ENCODE results near the gene MREG.
A peak's percentile ranks its signal among the peaks of the same experiment; 100 is the strongest.

Gene MREG

DNA sequence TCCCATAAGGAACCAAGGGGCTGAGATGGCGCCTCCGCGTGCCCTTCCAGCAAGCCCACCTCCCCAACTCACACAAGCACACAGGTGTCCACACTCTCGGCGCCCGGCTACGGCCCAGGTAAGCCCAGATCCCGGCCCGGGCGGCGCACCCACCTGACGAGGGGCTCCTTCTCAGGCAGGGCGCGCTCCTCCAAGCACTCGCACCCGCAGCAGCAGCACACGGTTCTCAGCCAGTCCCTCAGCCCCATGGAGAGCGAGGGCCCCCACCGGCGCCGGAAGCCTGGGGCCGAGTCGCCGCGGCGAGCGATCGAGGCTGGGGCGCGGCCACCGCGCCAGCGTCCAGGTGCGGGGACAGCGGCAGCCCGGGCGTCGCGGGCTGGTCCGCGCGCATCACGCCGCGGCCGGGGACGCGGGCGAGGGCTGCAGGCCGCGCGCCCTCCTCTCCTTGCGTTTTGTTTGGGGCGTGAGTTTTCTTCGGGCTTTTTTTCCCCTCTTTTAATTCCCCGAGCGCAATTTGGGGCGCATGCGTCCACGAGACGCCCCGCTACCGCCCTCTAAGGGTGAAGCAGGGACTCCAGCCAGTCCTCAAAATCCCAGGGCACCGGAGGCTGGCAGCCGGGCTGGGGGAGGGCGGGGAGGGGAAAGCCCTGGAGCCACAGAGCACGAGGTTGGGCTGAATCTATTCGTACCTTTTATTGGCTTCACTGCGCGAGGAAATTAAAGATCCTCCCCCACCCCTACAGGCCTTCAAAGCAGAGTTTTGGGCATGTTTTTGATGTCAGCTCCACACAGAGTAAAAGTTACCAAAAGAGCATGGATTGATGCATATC is at the start of gene MREG:
Gene MREG, minus strand, starts transcription at position 472 of the 830 bp plus-strand sequence. Its CDS starts 224 bp downstream, at position 248.
- DNase-seq, result peak; percentile 72 to 92

DNA sequence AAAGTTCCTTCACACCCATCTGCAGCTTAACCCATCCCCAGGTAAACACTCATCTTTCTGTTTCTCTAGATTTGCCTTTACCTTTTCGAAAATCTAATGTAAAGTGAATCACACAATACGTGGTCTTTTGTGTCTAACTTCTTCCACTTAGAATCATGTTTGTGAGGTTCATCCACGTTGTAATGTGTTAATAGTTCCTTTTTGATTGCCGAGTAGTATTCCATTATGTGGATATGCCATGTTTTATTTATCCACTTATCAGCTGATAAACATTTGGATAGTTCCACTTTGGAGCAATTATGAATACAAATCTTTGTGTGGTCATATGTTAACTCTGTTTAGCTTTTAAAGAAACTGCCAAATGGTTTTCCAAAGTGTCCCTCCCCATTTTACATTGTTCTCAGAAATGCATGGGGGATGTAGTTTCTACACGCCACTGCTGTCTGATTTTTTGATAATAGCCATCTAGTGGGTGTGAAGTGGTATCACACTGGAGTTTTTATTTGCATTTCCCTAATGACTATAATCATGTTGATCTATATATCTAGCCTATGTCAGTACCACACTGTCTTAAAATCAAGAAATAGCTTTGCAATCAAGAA is 46.0 kb upstream of the MREG start:
- DNase-seq, result no peak

GRCh38 chr2:216057688-216058193 is 44.4 kb upstream of the MREG start:
- no peak for DNase-seq

DNA sequence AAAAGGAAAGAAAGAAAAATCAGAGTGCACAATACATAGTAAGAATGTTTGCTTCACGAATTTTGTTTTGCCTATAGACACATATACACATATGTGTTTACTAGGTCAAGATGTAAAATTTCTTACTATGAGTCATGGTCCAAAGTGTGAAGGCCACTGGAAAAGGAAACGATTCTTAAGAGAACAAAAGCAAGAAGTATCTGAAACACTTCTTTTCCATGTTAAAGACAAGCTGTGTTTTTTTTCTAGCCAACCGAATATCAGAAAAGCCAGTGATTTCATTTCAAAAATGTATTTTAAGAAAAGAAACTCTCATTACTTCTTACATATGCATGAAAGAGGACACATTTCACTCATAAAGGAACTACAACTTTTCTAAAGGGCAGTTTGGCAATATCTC is 43.4 kb upstream of the MREG start:
- no peak for DNase-seq

DNA sequence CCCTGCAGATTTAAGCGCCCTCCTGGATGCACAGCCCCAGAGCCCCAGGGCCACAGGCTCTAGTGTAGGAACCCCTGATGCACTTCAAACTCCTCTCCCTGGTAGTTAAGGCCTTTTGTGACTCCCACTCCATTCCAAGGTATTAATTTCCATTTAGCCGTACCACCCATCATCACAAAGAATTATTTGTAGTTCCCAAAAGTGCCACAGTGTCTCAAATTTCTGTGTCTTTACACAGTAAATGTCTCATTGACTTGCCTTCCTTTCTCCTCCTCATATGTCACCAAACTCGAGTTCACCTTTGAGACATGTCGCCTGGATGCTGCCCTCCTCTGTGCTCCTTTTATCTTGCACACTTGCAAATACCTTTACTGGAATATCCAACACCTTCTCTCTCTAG is 42.3 kb upstream of the MREG start:
- DNase-seq, result no peak

DNA sequence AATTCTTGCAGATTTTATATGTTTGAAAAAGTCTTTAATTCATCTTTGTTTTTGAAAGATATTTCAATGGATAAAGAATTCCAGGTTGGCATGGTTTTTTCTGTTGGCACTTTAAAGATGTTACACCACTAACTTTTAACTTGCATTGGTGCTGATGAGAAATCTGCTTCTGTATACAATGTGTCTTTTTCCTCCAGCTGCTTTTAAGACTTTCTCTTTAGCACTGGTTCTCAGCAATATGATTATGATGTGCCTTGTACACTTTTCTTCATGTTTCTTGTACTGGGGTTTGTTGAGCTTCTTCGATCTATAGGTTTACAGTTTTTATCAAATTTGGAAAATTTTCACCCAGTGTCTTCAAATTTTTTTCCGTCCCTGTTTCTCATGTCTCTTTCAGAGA is 39.1 kb upstream of the MREG start:
- no peak for DNase-seq

GRCh38 chr2:216051350-216051749 is 38.0 kb upstream of the MREG start:
- no peak for DNase-seq

- DNase-seq, result no peak
These were observed 36.1 kb upstream of the MREG start for GRCh38 chr2:216049452-216049851.

DNA sequence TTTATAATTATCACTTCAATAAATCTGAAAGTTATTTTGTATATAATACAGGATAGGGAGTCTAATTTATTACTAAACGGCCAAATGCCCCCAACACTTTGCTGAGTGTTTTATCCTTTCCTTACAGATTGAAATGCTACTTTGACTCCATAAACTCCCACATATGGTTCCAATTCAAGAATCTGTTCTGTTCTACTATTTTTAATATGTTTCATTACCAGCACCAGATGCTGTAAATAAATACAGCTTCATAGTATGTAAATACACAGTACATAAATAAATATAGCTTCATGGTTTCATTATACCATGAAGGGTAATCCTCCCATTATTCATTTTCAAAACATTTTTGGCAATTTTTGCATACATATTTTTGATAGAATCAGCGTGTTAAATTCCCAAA is 34.0 kb upstream of the MREG start:
- DNase-seq, result no peak

DNA sequence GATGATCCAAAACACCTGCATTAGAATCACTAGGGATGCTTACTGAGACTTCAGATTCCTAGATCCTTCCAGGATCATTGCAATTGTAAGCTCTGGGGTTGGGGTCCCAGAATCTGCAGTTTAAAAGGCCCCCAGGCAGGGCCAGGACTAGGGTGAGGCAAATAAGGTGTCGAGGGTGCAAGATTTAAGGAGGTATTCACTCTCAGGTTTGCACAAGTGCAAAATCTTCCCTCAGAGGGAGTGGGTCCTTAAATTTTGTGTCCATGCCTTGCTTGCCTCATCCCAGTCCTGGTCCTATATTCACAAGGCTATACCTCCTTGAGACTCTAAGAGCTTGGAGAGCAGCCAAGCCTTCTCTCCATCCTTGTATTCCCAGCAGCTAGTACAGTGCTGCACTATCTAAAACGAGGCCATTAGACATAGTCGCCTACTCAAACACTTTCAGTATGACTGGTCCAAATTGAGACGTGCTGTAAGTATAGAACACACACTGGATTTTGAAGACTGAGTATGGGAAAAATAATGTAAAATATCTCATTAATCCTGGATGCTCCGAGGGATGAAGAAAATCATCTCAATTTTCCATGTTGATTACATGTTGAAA is 31.6 kb upstream of the MREG start:
- no peak for DNase-seq

DNA sequence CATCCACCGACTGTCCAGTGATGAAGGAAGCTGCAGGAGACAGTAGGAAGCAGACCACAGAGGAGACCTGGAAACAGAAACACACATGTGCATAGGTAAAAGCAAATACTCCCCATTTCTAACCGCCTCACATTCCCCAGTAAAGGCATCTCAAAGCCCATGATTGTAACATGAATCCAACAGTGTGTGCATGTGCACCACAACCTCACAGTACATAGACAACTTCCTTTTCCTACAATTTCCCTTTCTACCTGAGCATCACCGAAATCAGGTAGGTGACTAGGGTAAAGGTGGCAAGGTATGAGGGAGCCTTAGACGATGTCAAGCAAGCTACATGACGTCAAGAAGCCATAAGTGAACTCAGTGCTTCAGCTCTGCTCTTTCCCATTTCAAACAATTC is 30.6 kb upstream of the MREG start:
- DNase-seq, result no peak

- no peak for DNase-seq
These were observed 28.1 kb upstream of the MREG start for GRCh38 chr2:216041438-216041837.

DNA sequence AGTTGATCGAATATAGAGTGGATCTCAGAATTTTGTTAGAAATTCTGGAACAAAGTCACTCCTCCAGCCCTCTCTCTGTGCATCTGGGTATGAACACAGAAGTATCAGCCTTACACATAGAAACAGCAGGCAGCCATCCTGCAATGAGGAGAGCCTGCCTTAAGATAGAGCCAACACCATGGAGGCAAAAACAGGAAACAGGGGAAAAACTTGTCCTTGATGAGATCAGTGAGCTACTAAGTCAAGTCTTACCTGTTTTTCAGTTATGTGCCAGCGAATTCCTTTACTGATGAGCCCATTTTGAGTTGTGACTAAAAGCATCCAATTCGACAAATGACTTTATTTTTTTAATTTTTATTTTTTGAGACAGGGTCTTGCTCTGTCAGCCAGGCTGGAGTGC is 26.6 kb upstream of the MREG start:
- DNase-seq, result no peak

GRCh38 chr2:216034065-216034464 is 20.7 kb upstream of the MREG start:
- DNase-seq, result peak; percentile 48 to 69

GRCh38 chr2:216033403-216033802 is 20.1 kb upstream of the MREG start:
- DNase-seq, result no peak

GRCh38 chr2:216031960-216032689 is 18.8 kb upstream of the MREG start:
- DNase-seq, result no peak

DNA sequence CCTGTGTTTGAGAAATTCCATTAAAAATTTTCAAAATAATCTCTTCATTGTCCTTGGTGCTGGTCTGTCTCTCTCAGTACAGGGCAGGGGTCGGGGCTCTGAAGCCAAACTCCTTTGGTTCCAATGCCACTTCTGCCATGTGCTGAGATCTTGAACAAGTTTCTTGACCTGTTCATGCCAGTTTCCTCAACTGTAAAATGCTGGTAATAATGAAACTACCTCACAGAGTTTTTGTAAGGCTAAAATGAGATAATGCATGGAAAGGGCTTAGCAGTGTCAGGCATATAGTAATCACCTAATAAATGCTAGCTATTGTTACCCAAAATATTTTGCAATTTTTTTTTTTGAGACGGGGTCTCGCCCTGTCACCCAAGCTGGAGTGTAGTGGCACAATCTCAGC is 16.9 kb upstream of the MREG start:
- no peak for DNase-seq

DNA sequence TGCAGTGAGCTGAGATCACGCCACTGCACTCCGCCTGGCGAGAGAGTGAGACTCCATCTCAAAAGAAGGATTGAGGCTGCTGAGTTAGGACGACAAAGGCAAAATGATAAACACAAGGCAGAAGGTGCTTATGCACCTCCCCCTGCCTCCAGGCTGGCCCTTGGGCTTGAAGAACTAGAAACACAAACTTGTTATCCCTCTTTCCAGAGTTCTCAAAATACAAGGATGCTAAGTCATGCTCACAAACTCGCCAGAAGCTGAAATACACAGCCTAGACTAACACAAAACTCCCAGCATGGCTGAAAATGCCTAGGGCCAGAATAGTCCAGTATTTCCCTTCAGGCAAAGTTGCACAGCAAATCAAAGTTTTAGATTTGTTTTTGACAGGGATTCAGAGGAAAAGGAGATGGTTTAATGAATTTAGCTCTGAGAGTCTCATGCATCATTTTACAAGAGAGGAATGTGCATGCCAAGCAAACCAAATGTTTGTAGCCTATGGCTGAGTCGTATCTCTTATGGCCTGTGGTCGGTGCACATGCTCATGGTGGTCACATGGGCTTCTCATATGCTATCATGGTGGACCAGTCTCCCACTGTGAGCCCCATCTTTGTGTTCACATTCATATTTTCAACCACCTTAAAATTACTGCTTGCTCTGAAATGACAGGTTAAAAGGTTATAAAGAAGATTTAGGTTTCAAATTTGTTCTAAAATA is 16.2 kb upstream of the MREG start:
- DNase-seq, result no peak

- DNase-seq, result no peak
These were observed 11.5 kb upstream of the MREG start for GRCh38 chr2:216024779-216025336.

GRCh38 chr2:216023055-216023648 is 9.8 kb upstream of the MREG start:
- peak; percentile 24 to 69 for DNase-seq

DNA sequence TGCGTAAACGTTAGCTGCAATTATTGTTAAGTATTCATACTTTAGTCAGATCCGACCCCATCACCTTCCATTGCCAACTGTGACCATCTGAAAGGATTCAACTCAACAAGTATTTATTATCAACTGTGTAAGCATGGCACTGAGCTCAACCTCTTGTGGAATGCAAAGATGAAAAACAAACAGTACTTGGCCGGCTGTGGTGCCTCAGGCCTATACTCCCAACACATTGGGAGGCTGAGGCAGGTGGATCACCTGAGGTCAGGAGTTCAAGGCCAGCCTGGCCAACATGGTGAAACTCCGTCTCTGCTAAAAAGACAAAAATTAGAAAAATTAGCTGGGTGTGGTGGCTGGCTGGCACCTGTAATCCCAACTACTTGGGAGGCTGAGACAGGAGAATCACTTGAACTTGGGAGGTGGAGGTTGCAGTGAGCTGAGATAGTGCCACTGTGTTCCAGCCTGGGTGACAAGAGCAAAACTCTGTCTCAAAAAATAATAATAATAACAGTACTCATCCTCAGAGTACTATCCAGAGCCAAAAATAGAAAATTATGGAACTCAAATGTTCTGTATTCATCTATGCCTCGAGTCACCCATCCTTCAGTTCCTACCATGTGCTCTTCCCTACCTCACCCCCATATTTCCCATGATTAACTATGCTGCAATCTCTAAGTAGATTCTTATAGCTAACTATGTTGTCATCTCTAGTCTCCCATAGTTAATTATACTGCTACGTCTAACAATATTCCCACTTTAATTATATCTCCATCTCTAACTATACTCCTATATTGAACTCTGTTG is 8.6 kb upstream of the MREG start:
- DNase-seq, result no peak
